T-cell (primary cell): Measurements from ENCODE around the gene STMN3. TPM values are rescaled to one million over a fixed set of nuclear protein-coding genes. Genes with fewer than 3 reads are reported as not detected.

Experiments used
- ATAC-seq, 4 experiments: fragments of 200-7000 bp in 3 of 4; fragments of 150-1000 bp in 1 of 4; cut with Tn5 transposase; replicated peaks in 1 of 4; 1 replicate in 3 of 4; 2 replicates in 1 of 4; pipeline ENCODE4 v1.10.0; 2021; ENCODE audit warnings: moderate library complexity in 3 of 4, mild to moderate bottlenecking in 2 of 4, moderate number of reproducible peaks in 1 of 4
- CTCF ChIA-PET, 2 donors: fragments of 300-600 bp; sonication (Branson Sonifier 250); formaldehyde crosslinking; loops; one replicate each; lab custom pipeline; 2022; ENCODE audit warnings: antibody characterized with exemption in 2 of 2; lab: Charles Lee
- POLR2A ChIA-PET, 2 donors: fragments of 300-600 bp; sonication (Branson Sonifier 250); formaldehyde crosslinking; loops; one replicate each; lab custom pipeline; 2022; ENCODE audit warnings: antibody characterized with exemption in 2 of 2; lab: Charles Lee
- DNase-seq, 35 experiments: peaks; one replicate each; pipeline versions ENCODE4 v3.0.0 to v3.0.0-alpha.2; 2013 to 2023
- H3K27ac ChIP-seq: one replicate; pipeline ENCODE4 v1.5.1; 2013; ENCODE audit warnings: low read length
- H3K27me3 ChIP-seq, 2 experiments: replicated peaks in 1 of 2; 1 replicate in 1 of 2; 2 replicates in 1 of 2; pipeline versions ENCODE4 v1.6.1 to v1.7.0; 2013; ENCODE audit warnings: low read length in 1 of 2, mixed read lengths in 1 of 2; ENCODE audit not compliant: control insufficient read depth in 2 of 2, insufficient read depth in 2 of 2; ENCODE audit errors: extremely low read depth in 1 of 2
- H3K36me3 ChIP-seq, 2 donors: 1 replicate in 1 of 2; 2 replicates in 1 of 2; pipeline versions ENCODE4 v1.6.1 to v1.7.0; 2013; ENCODE audit warnings: low read length in 1 of 2; ENCODE audit not compliant: control insufficient read depth in 2 of 2, insufficient read depth in 1 of 2; ENCODE audit errors: extremely low read depth in 1 of 2
- H3K4me1 ChIP-seq, 2 experiments: 1 replicate in 1 of 2; 2 replicates in 1 of 2; pipeline versions ENCODE4 v1.6.1 to v1.7.0; 2013; ENCODE audit warnings: low read length in 2 of 2, mixed read lengths in 1 of 2; ENCODE audit not compliant: insufficient read depth in 2 of 2, control insufficient read depth in 1 of 2; ENCODE audit errors: extremely low read depth in 1 of 2
- H3K4me3 ChIP-seq, 2 donors: 1 replicate in 1 of 2; 2 replicates in 1 of 2; pipeline versions ENCODE4 v1.5.1 to v1.7.0; 2013; ENCODE audit warnings: mild to moderate bottlenecking in 2 of 2, low read length in 1 of 2, moderate library complexity in 1 of 2; ENCODE audit not compliant: control insufficient read depth in 1 of 2; ENCODE audit errors: extremely low read depth in 1 of 2
- H3K9me3 ChIP-seq: 2 replicates; pipeline ENCODE4 v1.7.0; 2013
- H3K27ac Mint-ChIP-seq, 2 donors: one replicate each; pipeline ENCODE4 v1.8.0; 2020 to 2021; ENCODE audit warnings: mild to moderate bottlenecking in 2 of 2, mixed read lengths in 2 of 2
- H3K27me3 Mint-ChIP-seq, 2 donors: one replicate each; pipeline ENCODE4 v1.8.0; 2021 to 2022; ENCODE audit warnings: mixed read lengths in 2 of 2
- H3K36me3 Mint-ChIP-seq: one replicate; pipeline ENCODE4 v1.8.0; 2021; ENCODE audit warnings: mixed read lengths
- H3K4me1 Mint-ChIP-seq, 3 donors: one replicate each; pipeline ENCODE4 v1.8.0; 2020 to 2022; ENCODE audit warnings: mixed read lengths in 3 of 3, mild to moderate bottlenecking in 1 of 3
- H3K4me3 Mint-ChIP-seq, 3 donors: one replicate each; pipeline ENCODE4 v1.8.0; 2020 to 2022; ENCODE audit warnings: mild to moderate bottlenecking in 3 of 3, mixed read lengths in 3 of 3, moderate library complexity in 3 of 3
- H3K9me3 Mint-ChIP-seq, 3 donors: one replicate each; pipeline ENCODE4 v1.8.0; 2020 to 2022; ENCODE audit warnings: mixed read lengths in 3 of 3
- WGBS: methylation state at CpG from one replicate; pipeline ENCODE4 v1.1.5; 2013; ENCODE audit warnings: missing lambda C conversion rate; ENCODE audit not compliant: insufficient coverage; 5-methylcytosine and 5-hydroxymethylcytosine counted together
- total RNA-seq, 35 experiments: library from RNA in 6 of 35; stranded (reverse) in 6 of 35; fragments of 120-200 nt in 1 of 35; gene quantifications; one replicate each; pipeline versions ENCODE4 v1.2.1 to v1.2.4 and lab custom pipeline; 2013 to 2026

The STMN3 gene
- total RNA-seq, 5 donors from 2014 or later (not counting 1 experiment from before 2014, with no cell fraction given): 92.9 to 121 (median 107) TPM

- ChIA-PET CTCF (interaction anchor here in 1 of 2 donors (0.6 to 1.7 kb wide), 6 partner anchors 16 to 322 kb away, joined by 3 to 16 read pairs (median 4); partner anchors contain the start of genes ARFRP1, SAMD10, TPD52L2 and ZGPAT), POLR2A (no interaction called here)
- H3K4me1 ChIP-seq: peaks cover 13 to 44% of the 10 kb centered on the region in 2 experiments
- H3K4me1 Mint-ChIP-seq: peaks cover 39 to 42% (median 42%) of the 10 kb centered on the region in 3 donors
- peak within 1 kb of the TSS; percentile 94 to 98 for H3K27ac Mint-ChIP-seq
- H3K4me3 ChIP-seq: peak within 1 kb of the TSS; percentile 88 to 93
- peaks cover 0 to 5% of the 10 kb centered on the region in 2 experiments for H3K27me3 ChIP-seq
- H3K9me3 ChIP-seq: no peaks in the 10 kb centered on the region
- H3K36me3 Mint-ChIP-seq: peaks cover 6% of the 10 kb centered on the region
- peak within 1 kb of the TSS; percentile 88 to 95 (median 95) for H3K4me3 Mint-ChIP-seq
- H3K36me3 ChIP-seq: peaks cover 10 to 19% of the 10 kb centered on the region in 2 donors
- H3K27me3 Mint-ChIP-seq: no peaks in the 10 kb centered on the region
- H3K27ac ChIP-seq: peak within 1 kb of the TSS; percentile 64
- no peaks in the 10 kb centered on the region for H3K9me3 Mint-ChIP-seq
- DNase-seq: peak; percentile 67 to 96 (median 83)
- ATAC-seq: peak; percentile 84 to 88 (median 86)
- 7% methylated on average over 72 of the region's 73 CpGs for WGBS
Measured at GRCh38 chr20:63657937-63658748, 4.9 kb upstream of the STMN3 start, which contains the start of gene RTEL1. TSS of gene RTEL1 (plus strand) at chr20:63658312. CDS start at chr20:63659403, 1,091 bp downstream.

GRCh38 chr20:63657260-63657936 is 4.2 kb upstream of the STMN3 start:
- Mint-ChIP-seq H3K4me1 (peaks cover 39 to 42% (median 42%) of the 10 kb centered on the region in 3 donors), H3K27ac (peak overlapping the region; percentile 94 to 98), H3K27me3 (no peaks in the 10 kb centered on the region), H3K36me3 (peaks cover 3% of the 10 kb centered on the region), H3K9me3 (no peaks in the 10 kb centered on the region), H3K4me3 (peak overlapping the region; percentile 88 to 95 (median 95))
- peak overlapping the region; percentile 64 for H3K27ac ChIP-seq
- H3K36me3 ChIP-seq: peaks cover 8 to 12% of the 10 kb centered on the region in 2 donors
- H3K4me3 ChIP-seq: peak overlapping the region; percentile 27 to 93
- peaks cover 13 to 48% of the 10 kb centered on the region in 2 experiments for H3K4me1 ChIP-seq
- DNase-seq (no peak), ATAC-seq (no peak)
- 67% methylated on average over 25 of the region's 31 CpGs for WGBS
- POLR2A ChIA-PET: no interaction called here
- H3K27me3 ChIP-seq: peaks cover 0 to 5% of the 10 kb centered on the region in 2 experiments
- H3K9me3 ChIP-seq: no peaks in the 10 kb centered on the region
- CTCF ChIA-PET: interaction anchor here in 1 of 2 donors (1.7 kb wide), 1 partner anchor 15 kb away, joined by 16 read pairs; no protein-coding TSS in a partner anchor

GRCh38 chr20:63656451-63656850 is 3.2 kb upstream of the STMN3 start:
- WGBS: 50% methylated on average over 1 of the region's 3 CpGs
- CTCF ChIA-PET: no interaction called here
- peaks cover 5 to 6% of the 10 kb centered on the region in 2 donors for H3K36me3 ChIP-seq
- peaks cover 42 to 46% (median 45%) of the 10 kb centered on the region in 3 donors for H3K4me1 Mint-ChIP-seq
- no peaks in the 10 kb centered on the region for H3K36me3 Mint-ChIP-seq
- no peaks in the 10 kb centered on the region for H3K9me3 ChIP-seq
- no peak overlapping the region for H3K4me3 ChIP-seq
- POLR2A ChIA-PET: no interaction called here
- H3K27me3 Mint-ChIP-seq: no peaks in the 10 kb centered on the region
- H3K27me3 ChIP-seq: peaks cover 0 to 5% of the 10 kb centered on the region in 2 experiments
- DNase-seq (no peak), ATAC-seq (no peak)
- no peak overlapping the region for H3K27ac ChIP-seq
- peak overlapping the region in 1 of 2 donors; percentile 15 for H3K27ac Mint-ChIP-seq
- peak overlapping the region in 2 of 3 donors; percentile 88 to 95 for H3K4me3 Mint-ChIP-seq
- no peaks in the 10 kb centered on the region for H3K9me3 Mint-ChIP-seq
- H3K4me1 ChIP-seq: peaks cover 13 to 56% of the 10 kb centered on the region in 2 experiments

- H3K27ac ChIP-seq: no peak overlapping the region
- ChIA-PET POLR2A (no interaction called here), CTCF (no interaction called here)
- Mint-ChIP-seq H3K4me1 (peaks cover 42 to 51% (median 48%) of the 10 kb centered on the region in 3 donors), H3K36me3 (no peaks in the 10 kb centered on the region), H3K4me3 (peak overlapping the region in 1 of 3 donors; percentile 83), H3K27ac (no peak overlapping the region), H3K9me3 (no peaks in the 10 kb centered on the region), H3K27me3 (no peaks in the 10 kb centered on the region)
- H3K4me3 ChIP-seq: no peak overlapping the region
- no peaks in the 10 kb centered on the region for H3K36me3 ChIP-seq
- DNase-seq (no peak), ATAC-seq (no peak)
- H3K4me1 ChIP-seq: peaks cover 13 to 63% of the 10 kb centered on the region in 2 experiments
- no peaks in the 10 kb centered on the region for H3K9me3 ChIP-seq
- 80% methylated on average over 4 of the region's 4 CpGs for WGBS
- peaks cover 0 to 5% of the 10 kb centered on the region in 2 experiments for H3K27me3 ChIP-seq
Measured at GRCh38 chr20:63655249-63655648, 2.0 kb upstream of the STMN3 start.

- H3K27ac ChIP-seq: peak overlapping the region; percentile 38
- H3K4me3 Mint-ChIP-seq: peak overlapping the region; percentile 63 to 83 (median 74)
- H3K27me3 Mint-ChIP-seq: no peaks in the 10 kb centered on the region
- H3K4me1 Mint-ChIP-seq: peaks cover 32 to 41% (median 40%) of the 10 kb centered on the region in 3 donors
- 73% methylated on average over 5 of the region's 15 CpGs for WGBS
- H3K9me3 ChIP-seq: no peaks in the 10 kb centered on the region
- DNase-seq (no peak), ATAC-seq (no peak)
- H3K9me3 Mint-ChIP-seq: no peaks in the 10 kb centered on the region
- H3K4me3 ChIP-seq: peak overlapping the region; percentile 69 to 74
- ChIA-PET CTCF (interaction anchor here (0.6 to 1.1 kb wide), 2 partner anchors 12 to 19 kb away, joined by 3 to 8 read pairs; no protein-coding TSS in a partner anchor), POLR2A (no interaction called here)
- peak overlapping the region; percentile 80 to 83 for H3K27ac Mint-ChIP-seq
- H3K4me1 ChIP-seq: peaks cover 13 to 59% of the 10 kb centered on the region in 2 experiments
- no peaks in the 10 kb centered on the region for H3K36me3 ChIP-seq
- no peaks in the 10 kb centered on the region for H3K36me3 Mint-ChIP-seq
- peaks cover 0 to 5% of the 10 kb centered on the region in 2 experiments for H3K27me3 ChIP-seq
Measured at GRCh38 chr20:63653974-63654668, 897 bp upstream of the STMN3 start.
